Mucosa of stomach (tissue), 1 donor: ENCODE results near the gene MAP2.

Experiments used
- H3K27me3 ChIP-seq: one replicate; pipeline ENCODE4 v1.7.0; 2013; ENCODE audit warnings: mild to moderate bottlenecking, low read length; ENCODE audit not compliant: control insufficient read depth, insufficient read depth
- H3K36me3 ChIP-seq: one replicate; pipeline ENCODE4 v1.7.0; 2013; ENCODE audit warnings: low read length; ENCODE audit not compliant: control insufficient read depth, insufficient read depth
- H3K4me1 ChIP-seq: one replicate; pipeline ENCODE4 v1.7.0; 2013; ENCODE audit warnings: mild to moderate bottlenecking, low read length; ENCODE audit not compliant: control insufficient read depth, insufficient read depth
- H3K4me3 ChIP-seq: one replicate; pipeline ENCODE4 v1.7.0; 2013; ENCODE audit warnings: low read length
- H3K9ac ChIP-seq: one replicate; pipeline ENCODE4 v1.7.0; 2013; ENCODE audit warnings: mild to moderate bottlenecking, low read length, moderate library complexity
- H3K9me3 ChIP-seq: one replicate; pipeline ENCODE4 v1.7.0; 2013; ENCODE audit warnings: mild to moderate bottlenecking, low read length, moderate library complexity; ENCODE audit not compliant: control insufficient read depth
- donor health status: Pancreatic carcinoma.

MAP2 gene

GRCh38 chr2:209685340-209685739 is 261.5 kb downstream of the MAP2 start:
- Histone ChIP-seq H3K4me3 (no peak overlapping the region), H3K9ac (no peak overlapping the region), H3K27me3 (no peaks in the 10 kb centered on the region), H3K36me3 (no peaks in the 10 kb centered on the region), H3K9me3 (no peaks in the 10 kb centered on the region), H3K4me1 (no peaks in the 10 kb centered on the region)

GRCh38 chr2:209685963-209686362 is 262.1 kb downstream of the MAP2 start:
- H3K4me3 ChIP-seq, result no peak overlapping the region
- H3K9me3 ChIP-seq, result no peaks in the 10 kb centered on the region
- H3K9ac ChIP-seq, result no peak overlapping the region
- H3K27me3 ChIP-seq, result no peaks in the 10 kb centered on the region
- H3K36me3 ChIP-seq, result no peaks in the 10 kb centered on the region
- no peaks in the 10 kb centered on the region for H3K4me1 ChIP-seq

GRCh38 chr2:209686448-209686847 is 262.6 kb downstream of the MAP2 start:
- no peaks in the 10 kb centered on the region for H3K36me3 ChIP-seq
- H3K27me3 ChIP-seq, result no peaks in the 10 kb centered on the region
- H3K9ac ChIP-seq, result no peak overlapping the region
- H3K4me3 ChIP-seq, result no peak overlapping the region
- no peaks in the 10 kb centered on the region for H3K4me1 ChIP-seq
- no peaks in the 10 kb centered on the region for H3K9me3 ChIP-seq

- no peaks in the 10 kb centered on the region for H3K27me3 ChIP-seq
These were observed 263.6 kb downstream of the MAP2 start for GRCh38 chr2:209687323-209687969.

GRCh38 chr2:209688385-209688784 is 264.5 kb downstream of the MAP2 start:
- Histone ChIP-seq H3K9me3 (no peaks in the 10 kb centered on the region), H3K27me3 (no peaks in the 10 kb centered on the region)

More at GRCh38 chr2:209687323-209687969, 263.6 kb downstream of the MAP2 start:
- H3K4me1 ChIP-seq, result no peaks in the 10 kb centered on the region
- no peak overlapping the region for H3K9ac ChIP-seq
- H3K4me3 ChIP-seq, result no peak overlapping the region
- no peaks in the 10 kb centered on the region for H3K9me3 ChIP-seq
- H3K36me3 ChIP-seq, result no peaks in the 10 kb centered on the region

GRCh38 chr2:209690029-209690754 is 266.3 kb downstream of the MAP2 start:
- no peak overlapping the region for H3K4me3 ChIP-seq
- H3K36me3 ChIP-seq, result no peaks in the 10 kb centered on the region
- no peaks in the 10 kb centered on the region for H3K4me1 ChIP-seq
- H3K9ac ChIP-seq, result no peak overlapping the region
- no peaks in the 10 kb centered on the region for H3K9me3 ChIP-seq
- no peaks in the 10 kb centered on the region for H3K27me3 ChIP-seq

More at GRCh38 chr2:209688385-209688784, 264.5 kb downstream of the MAP2 start:
- Histone ChIP-seq H3K36me3 (no peaks in the 10 kb centered on the region), H3K4me3 (no peak overlapping the region), H3K4me1 (no peaks in the 10 kb centered on the region), H3K9ac (no peak overlapping the region)

- Histone ChIP-seq H3K9me3 (no peaks in the 10 kb centered on the region), H3K9ac (no peak overlapping the region), H3K4me1 (no peaks in the 10 kb centered on the region), H3K4me3 (no peak overlapping the region), H3K36me3 (no peaks in the 10 kb centered on the region), H3K27me3 (no peaks in the 10 kb centered on the region)
These were observed 270.9 kb downstream of the MAP2 start for GRCh38 chr2:209694748-209695147.

GRCh38 chr2:209696836-209697711 is 273.2 kb downstream of the MAP2 start:
- no peak overlapping the region for H3K9ac ChIP-seq
- H3K36me3 ChIP-seq, result no peaks in the 10 kb centered on the region
- H3K4me3 ChIP-seq, result no peak overlapping the region
- H3K27me3 ChIP-seq, result no peaks in the 10 kb centered on the region
- no peaks in the 10 kb centered on the region for H3K4me1 ChIP-seq
- no peaks in the 10 kb centered on the region for H3K9me3 ChIP-seq

GRCh38 chr2:209702775-209703174 is 278.9 kb downstream of the MAP2 start:
- no peaks in the 10 kb centered on the region for H3K4me1 ChIP-seq
- H3K9me3 ChIP-seq, result no peaks in the 10 kb centered on the region
- H3K9ac ChIP-seq, result no peak overlapping the region
- no peaks in the 10 kb centered on the region for H3K27me3 ChIP-seq
- H3K36me3 ChIP-seq, result no peaks in the 10 kb centered on the region
- H3K4me3 ChIP-seq, result no peak overlapping the region

GRCh38 chr2:209713219-209713618 is 289.4 kb downstream of the MAP2 start:
- no peak overlapping the region for H3K4me3 ChIP-seq
- no peaks in the 10 kb centered on the region for H3K36me3 ChIP-seq
- no peaks in the 10 kb centered on the region for H3K27me3 ChIP-seq
- no peaks in the 10 kb centered on the region for H3K9me3 ChIP-seq
- no peak overlapping the region for H3K9ac ChIP-seq
- H3K4me1 ChIP-seq, result no peaks in the 10 kb centered on the region

GRCh38 chr2:209719034-209719433 is 295.2 kb downstream of the MAP2 start:
- no peak overlapping the region for H3K9ac ChIP-seq
- no peaks in the 10 kb centered on the region for H3K9me3 ChIP-seq
- H3K36me3 ChIP-seq, result no peaks in the 10 kb centered on the region
- no peak overlapping the region for H3K4me3 ChIP-seq
- H3K27me3 ChIP-seq, result no peaks in the 10 kb centered on the region
- H3K4me1 ChIP-seq, result no peaks in the 10 kb centered on the region

- no peaks in the 10 kb centered on the region for H3K27me3 ChIP-seq
- H3K4me3 ChIP-seq, result no peak overlapping the region
- no peaks in the 10 kb centered on the region for H3K9me3 ChIP-seq
- no peaks in the 10 kb centered on the region for H3K4me1 ChIP-seq
- H3K9ac ChIP-seq, result no peak overlapping the region
- H3K36me3 ChIP-seq, result no peaks in the 10 kb centered on the region
These were observed 297.6 kb downstream of the MAP2 start for GRCh38 chr2:209721497-209721896.
